ENCODE results near the gene SHLD1.

The SHLD1 gene

DNA sequence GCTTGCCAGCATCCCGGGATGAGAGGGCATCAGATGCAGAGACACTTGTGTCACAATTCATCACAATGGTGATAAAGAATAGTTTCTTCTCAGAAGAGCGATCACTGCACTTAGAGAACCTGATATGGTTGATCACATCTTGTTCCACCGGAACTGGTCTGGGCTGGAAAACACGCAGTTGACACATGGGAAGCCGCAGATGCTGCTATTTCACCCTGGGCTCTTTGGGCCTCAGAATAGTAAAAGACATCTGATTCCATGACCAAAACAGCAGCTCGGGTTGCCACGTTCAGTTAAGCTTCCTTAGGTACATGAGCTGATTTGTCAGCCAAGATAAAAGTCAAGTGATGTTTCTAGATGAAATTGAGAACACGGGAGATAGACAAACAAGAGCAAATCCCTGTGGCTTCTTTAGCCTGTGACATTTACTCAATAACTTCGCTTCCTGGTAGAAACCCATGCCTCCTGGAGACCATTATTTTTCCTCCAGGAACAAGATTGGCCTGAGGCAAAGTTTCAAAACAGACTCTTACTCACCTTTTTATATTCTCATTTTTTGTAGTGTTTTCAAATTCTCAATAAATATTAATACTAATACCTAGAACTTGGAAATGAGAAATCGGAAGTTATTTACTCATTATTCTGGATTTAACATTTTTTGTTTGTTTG, 140.7 kb downstream of the SHLD1 start:
- WGBS (ENCODE audit: insufficient coverage, insufficient read length): no CpG with 5 or more reads among the region's 10 CpGs
- Histone ChIP-seq H3K9me3 (ENCODE audit: control insufficient read depth, insufficient read depth, low read length) (no peaks in the 10 kb centered on the region), H3K27ac (ENCODE audit: low read length) (no peak overlapping the region), H3K4me3 (ENCODE audit: low read length) (no peak overlapping the region), H3K27me3 (ENCODE audit: control insufficient read depth, insufficient read depth, low read length) (no peaks in the 10 kb centered on the region), H3K36me3 (ENCODE audit: control insufficient read depth, insufficient read depth, low read length) (no peaks in the 10 kb centered on the region), H3K4me1 (ENCODE audit: control insufficient read depth, insufficient read depth, low read length) (no peaks in the 10 kb centered on the region)
- no peak for DNase-seq (ENCODE audit: low read depth, low spot score)

DNA sequence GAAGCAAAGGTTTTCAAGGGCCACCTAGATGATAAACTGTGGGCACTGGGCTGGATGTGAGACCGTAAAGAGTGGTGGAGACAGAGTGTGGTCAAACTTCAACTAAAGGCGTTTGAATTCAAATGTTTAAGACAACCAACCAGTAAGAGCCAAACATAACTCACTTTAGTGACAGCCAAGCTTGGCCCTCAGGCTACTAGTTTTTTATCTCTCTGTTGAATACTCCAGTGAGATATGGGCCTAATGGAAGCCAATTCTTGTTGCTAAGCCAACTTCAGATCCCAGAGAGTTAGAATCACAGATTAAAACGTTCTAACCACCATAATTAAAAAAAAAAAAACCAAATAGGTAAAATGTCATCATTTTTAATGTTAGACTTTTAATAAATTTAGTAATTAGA, 142.9 kb downstream of the SHLD1 start:
- no peak overlapping the region for H3K27ac ChIP-seq (ENCODE audit: low read length)
- H3K27me3 ChIP-seq (ENCODE audit: control insufficient read depth, insufficient read depth, low read length): no peaks in the 10 kb centered on the region
- H3K4me3 ChIP-seq (ENCODE audit: low read length): no peak overlapping the region
- H3K9me3 ChIP-seq (ENCODE audit: control insufficient read depth, insufficient read depth, low read length): no peaks in the 10 kb centered on the region
- WGBS (ENCODE audit: insufficient coverage, insufficient read length): no CpG with 5 or more reads among the region's 3 CpGs
- H3K4me1 ChIP-seq (ENCODE audit: control insufficient read depth, insufficient read depth, low read length): no peaks in the 10 kb centered on the region
- no peaks in the 10 kb centered on the region for H3K36me3 ChIP-seq (ENCODE audit: control insufficient read depth, insufficient read depth, low read length)
- no peak for DNase-seq (ENCODE audit: low read depth, low spot score)

DNA sequence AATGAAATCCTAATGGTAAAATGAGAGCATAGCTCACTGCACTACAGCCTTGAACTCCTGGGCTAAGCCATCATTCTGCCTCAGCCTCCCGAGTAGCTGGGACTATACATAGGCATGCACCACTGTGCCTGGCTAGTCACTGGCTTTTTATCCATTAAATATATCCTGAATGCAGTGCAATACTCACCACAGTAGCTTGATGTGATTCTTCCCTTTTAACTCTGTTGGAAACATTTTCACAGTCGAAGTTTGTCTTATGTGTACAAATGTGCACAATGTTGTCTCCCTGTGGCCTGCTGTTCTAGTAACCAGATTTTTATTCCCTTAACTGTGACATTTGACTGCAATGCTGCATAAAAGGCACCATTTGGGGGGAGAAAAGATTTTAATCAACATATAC, 143.4 kb downstream of the SHLD1 start:
- no peaks in the 10 kb centered on the region for H3K27me3 ChIP-seq (ENCODE audit: control insufficient read depth, insufficient read depth, low read length)
- WGBS (ENCODE audit: insufficient coverage, insufficient read length): no CpG with 5 or more reads among the region's 2 CpGs
- H3K4me3 ChIP-seq (ENCODE audit: low read length): no peak overlapping the region
- H3K4me1 ChIP-seq (ENCODE audit: control insufficient read depth, insufficient read depth, low read length): no peaks in the 10 kb centered on the region
- no peak for DNase-seq (ENCODE audit: low read depth, low spot score)
- H3K27ac ChIP-seq (ENCODE audit: low read length): no peak overlapping the region
- no peaks in the 10 kb centered on the region for H3K9me3 ChIP-seq (ENCODE audit: control insufficient read depth, insufficient read depth, low read length)
- no peaks in the 10 kb centered on the region for H3K36me3 ChIP-seq (ENCODE audit: control insufficient read depth, insufficient read depth, low read length)

DNA sequence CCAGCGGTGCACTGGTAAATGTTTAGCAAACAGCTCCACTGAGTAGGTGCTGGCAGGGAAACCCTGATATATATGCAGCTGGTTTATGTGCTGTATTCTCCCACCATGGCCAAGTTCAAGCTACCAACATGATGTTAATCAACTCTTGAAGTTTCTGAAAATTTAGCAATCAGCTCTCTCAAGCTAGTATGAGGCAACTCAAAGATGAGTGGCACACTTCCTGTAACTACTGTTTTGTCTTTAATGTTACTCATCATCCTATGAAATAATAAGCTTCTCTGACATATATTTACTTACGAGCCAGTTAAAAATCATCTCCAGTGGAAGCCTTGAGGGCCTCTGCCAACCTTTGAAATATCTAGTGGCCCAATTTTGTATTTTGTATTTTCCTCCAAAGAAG, 145.4 kb downstream of the SHLD1 start:
- no peak for DNase-seq (ENCODE audit: low read depth, low spot score)
- Histone ChIP-seq H3K27me3 (ENCODE audit: control insufficient read depth, insufficient read depth, low read length) (no peaks in the 10 kb centered on the region), H3K36me3 (ENCODE audit: control insufficient read depth, insufficient read depth, low read length) (no peaks in the 10 kb centered on the region), H3K27ac (ENCODE audit: low read length) (no peak overlapping the region), H3K4me1 (ENCODE audit: control insufficient read depth, insufficient read depth, low read length) (no peaks in the 10 kb centered on the region), H3K4me3 (ENCODE audit: low read length) (no peak overlapping the region), H3K9me3 (ENCODE audit: control insufficient read depth, insufficient read depth, low read length) (no peaks in the 10 kb centered on the region)
- WGBS (ENCODE audit: insufficient coverage, insufficient read length): no CpG with 5 or more reads among the region's 2 CpGs

DNA sequence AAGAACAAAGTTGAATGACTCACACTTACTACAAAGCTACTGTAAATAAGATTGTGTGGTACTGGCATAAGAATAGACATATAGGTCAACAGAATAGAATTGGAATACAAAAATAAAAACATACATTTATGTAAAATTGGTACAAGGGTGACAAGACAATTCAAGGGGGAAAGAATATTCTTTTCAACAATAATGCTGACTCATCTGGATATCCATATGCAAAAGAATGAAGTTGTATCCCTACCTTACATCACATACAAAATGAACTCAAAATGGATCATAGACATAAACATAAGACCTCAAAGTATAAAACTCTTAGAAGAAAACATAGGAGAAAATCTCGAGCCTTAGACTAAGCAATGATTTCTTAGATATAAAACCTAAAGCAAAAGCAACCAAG, 149.2 kb downstream of the SHLD1 start:
- no peak for DNase-seq (ENCODE audit: low read depth, low spot score)
- no peaks in the 10 kb centered on the region for H3K27me3 ChIP-seq (ENCODE audit: control insufficient read depth, insufficient read depth, low read length)

DNA sequence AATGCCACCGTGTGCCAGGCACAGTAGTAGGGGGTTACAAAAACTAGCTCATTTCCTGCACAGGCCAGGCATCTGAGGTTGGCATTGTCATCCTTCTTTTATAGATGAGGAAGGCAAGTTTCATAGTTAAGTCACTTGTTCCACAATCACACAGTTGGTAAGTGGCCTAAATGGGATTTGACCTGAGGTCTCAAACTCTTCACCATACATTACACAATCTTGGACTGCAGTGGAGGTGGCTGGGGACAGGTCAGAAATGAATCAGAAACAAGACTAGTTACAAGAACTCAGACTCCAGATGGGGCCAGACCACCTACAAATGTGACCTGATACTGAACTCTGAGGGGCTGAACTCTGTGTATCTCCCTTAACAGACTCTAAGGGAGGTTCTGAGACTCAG, 150.7 kb downstream of the SHLD1 start:
- no CpG with 5 or more reads among the region's 1 CpG for WGBS (ENCODE audit: insufficient coverage, insufficient read length)

More for the DNA sequence above, 149.2 kb downstream of the SHLD1 start:
- Histone ChIP-seq H3K4me1 (ENCODE audit: control insufficient read depth, insufficient read depth, low read length) (no peaks in the 10 kb centered on the region), H3K27ac (ENCODE audit: low read length) (no peak overlapping the region), H3K4me3 (ENCODE audit: low read length) (no peak overlapping the region), H3K36me3 (ENCODE audit: control insufficient read depth, insufficient read depth, low read length) (no peaks in the 10 kb centered on the region), H3K9me3 (ENCODE audit: control insufficient read depth, insufficient read depth, low read length) (no peaks in the 10 kb centered on the region)
- WGBS (ENCODE audit: insufficient coverage, insufficient read length): no CpG with 5 or more reads among the region's 1 CpG

DNA sequence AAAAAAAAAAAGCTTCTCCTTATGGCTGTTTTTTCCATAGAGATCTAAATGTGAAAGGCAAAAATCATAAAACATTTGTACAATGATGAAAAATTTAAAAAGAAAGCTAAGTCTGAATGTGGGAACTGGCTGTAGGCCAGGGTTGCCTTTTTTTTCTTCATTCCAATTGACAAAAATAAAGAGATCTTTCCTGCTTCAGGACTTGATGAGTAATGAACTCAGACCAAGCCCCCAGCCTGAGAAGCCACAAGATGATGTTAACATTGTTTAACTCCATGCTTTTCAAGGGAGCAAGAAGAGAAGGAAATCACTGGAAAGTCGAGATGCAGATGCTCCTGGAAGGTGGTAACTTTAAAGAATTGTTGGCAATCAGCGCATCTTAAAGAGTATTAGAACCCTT, 158.8 kb downstream of the SHLD1 start:
- Histone ChIP-seq H3K27ac (ENCODE audit: low read length) (no peak overlapping the region), H3K4me3 (ENCODE audit: low read length) (no peak overlapping the region), H3K9me3 (ENCODE audit: control insufficient read depth, insufficient read depth, low read length) (no peaks in the 10 kb centered on the region), H3K27me3 (ENCODE audit: control insufficient read depth, insufficient read depth, low read length) (no peaks in the 10 kb centered on the region; the same call in 1 of the 2 replicates), H3K36me3 (ENCODE audit: control insufficient read depth, insufficient read depth, low read length) (no peaks in the 10 kb centered on the region), H3K4me1 (ENCODE audit: control insufficient read depth, insufficient read depth, low read length) (no peaks in the 10 kb centered on the region)
- WGBS (ENCODE audit: insufficient coverage, insufficient read length): no CpG with 5 or more reads among the region's 2 CpGs
- no peak for DNase-seq (ENCODE audit: low read depth, low spot score)

More for the DNA sequence above, 150.7 kb downstream of the SHLD1 start:
- Histone ChIP-seq H3K9me3 (ENCODE audit: control insufficient read depth, insufficient read depth, low read length) (no peaks in the 10 kb centered on the region), H3K4me3 (ENCODE audit: low read length) (no peak overlapping the region), H3K27me3 (ENCODE audit: control insufficient read depth, insufficient read depth, low read length) (no peaks in the 10 kb centered on the region), H3K36me3 (ENCODE audit: control insufficient read depth, insufficient read depth, low read length) (no peaks in the 10 kb centered on the region), H3K27ac (ENCODE audit: low read length) (no peak overlapping the region), H3K4me1 (ENCODE audit: control insufficient read depth, insufficient read depth, low read length) (no peaks in the 10 kb centered on the region)
- no peak for DNase-seq (ENCODE audit: low read depth, low spot score)

DNA sequence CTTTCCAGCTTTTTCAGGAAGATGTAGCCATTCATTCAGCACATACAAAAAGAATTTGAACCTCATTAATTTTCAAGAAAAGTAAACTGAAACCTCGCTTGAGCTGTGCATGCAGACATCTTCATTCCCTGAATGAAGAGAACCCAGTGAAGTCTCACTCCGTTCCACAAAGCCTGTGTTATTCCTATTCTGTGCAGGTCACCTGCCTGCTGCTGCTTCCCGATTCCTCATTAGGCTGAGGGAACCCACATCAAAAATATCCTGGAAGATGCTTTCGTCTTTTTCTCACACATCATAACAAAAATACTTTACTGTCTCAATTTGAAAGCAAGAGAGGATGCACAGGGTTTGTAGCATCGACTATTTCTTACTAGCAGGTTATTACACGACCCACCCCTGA, 160.0 kb downstream of the SHLD1 start:
- Histone ChIP-seq H3K36me3 (ENCODE audit: control insufficient read depth, insufficient read depth, low read length) (no peaks in the 10 kb centered on the region), H3K4me1 (ENCODE audit: control insufficient read depth, insufficient read depth, low read length) (no peaks in the 10 kb centered on the region), H3K9me3 (ENCODE audit: control insufficient read depth, insufficient read depth, low read length) (no peaks in the 10 kb centered on the region), H3K4me3 (ENCODE audit: low read length) (no peak overlapping the region), H3K27ac (ENCODE audit: low read length) (no peak overlapping the region), H3K27me3 (ENCODE audit: control insufficient read depth, insufficient read depth, low read length) (no peaks in the 10 kb centered on the region; the same call in 1 of the 2 replicates)
- no CpG with 5 or more reads among the region's 6 CpGs for WGBS (ENCODE audit: insufficient coverage, insufficient read length)
- DNase-seq (ENCODE audit: low read depth, low spot score): no peak

DNA sequence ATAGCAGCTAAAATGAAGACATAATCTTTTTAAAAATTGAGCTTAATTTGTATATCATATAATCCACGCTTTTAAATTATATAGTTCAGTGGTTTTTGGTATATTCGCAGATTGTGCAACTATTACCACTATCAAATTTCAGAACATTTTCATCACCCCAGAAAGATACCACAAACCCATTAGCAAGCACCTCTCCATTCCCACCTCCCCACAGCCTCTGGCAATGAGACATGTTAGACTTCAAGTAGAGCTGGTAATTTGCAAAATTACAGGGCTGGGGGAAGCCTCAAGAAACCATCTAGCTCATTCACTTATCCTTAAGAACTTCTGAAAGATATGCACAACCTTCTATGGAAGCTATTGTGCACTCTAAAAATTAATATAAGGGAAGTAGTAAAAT, 163.0 kb downstream of the SHLD1 start:
- no CpG with 5 or more reads among the region's 2 CpGs for WGBS (ENCODE audit: insufficient coverage, insufficient read length)
- H3K27me3 ChIP-seq (ENCODE audit: control insufficient read depth, insufficient read depth, low read length): no peaks in the 10 kb centered on the region; the same call in 1 of the 2 replicates
- no peak for DNase-seq (ENCODE audit: low read depth, low spot score)

More for the DNA sequence above, 163.0 kb downstream of the SHLD1 start:
- no peak overlapping the region for H3K27ac ChIP-seq (ENCODE audit: low read length)
- no peaks in the 10 kb centered on the region for H3K4me1 ChIP-seq (ENCODE audit: control insufficient read depth, insufficient read depth, low read length)
- no peaks in the 10 kb centered on the region for H3K9me3 ChIP-seq (ENCODE audit: control insufficient read depth, insufficient read depth, low read length)
- H3K36me3 ChIP-seq (ENCODE audit: control insufficient read depth, insufficient read depth, low read length): no peaks in the 10 kb centered on the region
- no peak overlapping the region for H3K4me3 ChIP-seq (ENCODE audit: low read length)

All from iPS DF 6.9 (cell line).